GM18505 (cell line): ENCODE measurements around the gene HOTAIR.

Experiments used
- ATAC-seq: cut with Tn5 transposase; IDR thresholded peaks from one replicate; pipeline ENCODE4 v1.9.1; 2021; ENCODE audit not compliant: unreplicated experiment
- POLR2A ChIP-seq: IDR thresholded peaks from 4 replicates; pipeline ENCODE4 v1.6.1; 2011; ENCODE audit warnings: borderline replicate concordance; ENCODE audit not compliant: insufficient read depth, insufficient read length; ENCODE audit errors: extremely low read depth

Gene HOTAIR

DNA sequence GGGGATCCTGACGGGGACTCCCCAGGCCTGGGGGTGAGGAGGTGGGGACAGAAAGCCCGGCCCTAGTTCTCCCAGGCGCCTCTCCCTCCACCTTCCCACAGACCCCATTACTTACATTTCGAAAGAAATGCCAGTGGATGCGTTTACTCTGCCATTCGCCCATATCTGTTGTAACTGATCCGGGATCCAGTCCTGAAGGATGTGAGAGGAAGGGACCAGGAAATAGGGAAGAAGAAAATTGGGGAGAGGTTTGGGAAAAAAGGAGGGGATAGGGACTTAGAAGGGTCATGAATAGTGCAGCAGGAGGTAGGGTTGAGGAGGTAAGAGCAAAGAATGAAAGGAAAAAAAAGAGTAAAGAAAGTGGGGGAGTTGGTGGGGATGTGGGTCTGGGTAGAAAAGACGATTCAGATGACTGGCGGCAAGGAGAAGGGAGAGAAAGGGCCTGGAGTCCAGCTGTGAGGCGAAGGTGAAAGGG, 18.9 kb downstream of the HOTAIR start:
- no peak for ATAC-seq
- no peak for TF ChIP-seq POLR2A

DNA sequence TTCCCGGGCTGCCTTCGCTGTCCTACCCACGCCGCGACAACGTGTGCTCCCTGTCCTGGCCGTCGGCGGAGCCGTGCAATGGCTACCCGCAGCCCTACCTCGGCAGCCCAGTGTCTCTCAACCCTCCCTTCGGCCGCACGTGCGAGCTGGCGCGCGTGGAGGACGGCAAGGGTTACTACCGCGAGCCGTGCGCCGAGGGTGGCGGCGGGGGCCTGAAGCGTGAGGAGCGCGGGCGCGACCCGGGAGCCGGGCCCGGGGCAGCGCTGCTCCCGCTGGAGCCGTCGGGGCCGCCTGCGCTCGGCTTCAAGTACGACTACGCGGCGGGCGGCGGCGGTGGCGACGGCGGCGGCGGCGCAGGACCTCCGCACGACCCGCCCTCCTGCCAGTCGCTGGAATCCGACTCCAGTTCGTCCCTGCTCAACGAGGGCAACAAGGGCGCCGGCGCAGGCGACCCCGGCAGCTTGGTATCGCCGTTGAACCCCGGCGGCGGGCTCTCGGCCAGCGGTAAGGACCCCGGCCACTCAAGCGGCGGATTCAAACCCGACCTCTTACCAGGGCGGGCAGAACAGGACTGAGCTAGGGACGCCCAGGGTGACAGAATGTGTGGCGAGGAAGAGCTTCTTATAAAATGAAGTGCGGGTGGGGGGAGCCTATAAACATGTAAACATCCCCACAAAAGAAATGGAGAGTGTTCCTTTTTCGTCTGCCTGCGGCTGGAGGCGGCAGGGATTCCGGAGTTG, 19.5 kb downstream of the HOTAIR start:
- TF ChIP-seq POLR2A: no peak
- no peak for ATAC-seq

DNA sequence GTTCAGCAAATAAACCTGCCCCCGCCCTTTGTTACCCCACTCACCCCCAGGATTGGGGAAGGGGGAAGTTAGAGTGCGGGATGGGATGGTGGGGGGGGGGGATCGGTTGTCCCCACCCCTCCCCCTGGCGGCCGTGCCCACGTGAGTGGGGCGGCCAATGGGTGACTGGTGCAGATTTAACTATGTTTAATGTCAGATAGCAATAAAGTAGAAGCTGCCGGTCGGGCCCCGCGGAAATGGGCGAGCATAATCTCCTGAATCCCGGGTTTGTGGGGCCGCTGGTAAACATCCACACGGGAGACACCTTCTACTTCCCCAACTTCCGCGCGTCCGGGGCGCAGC, 20.1 kb downstream of the HOTAIR start, which contains the start of gene HOXC12:
HOXC12 (plus strand) TSS at position 210 of the 342 bp plus-strand sequence; CDS start at position 237, 27 bp downstream.
- ATAC-seq: no peak

DNA sequence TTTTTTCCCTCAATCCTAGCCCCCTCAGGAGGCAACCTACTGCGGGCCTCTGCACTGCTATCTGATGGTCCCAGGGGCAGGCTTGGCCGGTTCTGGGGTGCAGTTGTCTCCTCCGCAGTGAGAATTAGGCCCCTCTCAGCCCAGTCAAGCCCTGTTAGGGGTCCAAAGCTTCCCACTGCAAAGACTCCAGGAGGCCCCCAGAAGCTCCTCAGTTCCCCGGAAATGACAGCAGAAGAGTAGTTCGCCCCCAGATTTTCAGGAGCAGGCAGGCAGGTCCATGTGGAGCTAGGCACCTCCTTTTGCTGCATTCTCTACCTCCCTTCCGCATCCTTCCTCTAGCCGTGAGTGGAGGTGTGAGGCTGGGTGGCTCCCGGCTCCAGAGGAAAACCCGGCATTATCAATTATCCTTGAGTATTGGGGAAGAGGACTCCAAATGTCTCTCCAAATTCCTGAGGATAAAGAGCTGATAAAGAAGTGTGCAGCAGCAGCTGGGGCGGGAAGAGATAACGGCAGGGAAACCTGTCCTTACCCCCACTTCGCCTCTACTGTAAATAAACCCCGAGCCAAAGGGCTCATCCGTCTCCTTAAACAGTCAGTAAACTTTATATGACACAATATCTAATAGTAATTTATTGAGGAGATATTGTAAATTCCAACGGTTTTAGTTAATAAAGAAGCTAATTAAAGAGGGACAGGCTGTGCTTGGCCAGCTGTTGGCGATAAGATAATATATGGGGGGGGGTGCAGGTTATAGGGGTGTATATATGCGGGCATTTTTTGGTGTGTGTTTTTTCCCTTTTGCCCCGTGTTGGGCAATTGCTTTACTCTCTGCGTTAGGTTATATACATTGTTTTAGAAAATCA, 20.7 kb downstream of the HOTAIR start:
- no peak for TF ChIP-seq POLR2A
- no peak for ATAC-seq

More for the DNA sequence above, 20.1 kb downstream of the HOTAIR start, which contains the start of gene HOXC12:
- no peak for TF ChIP-seq POLR2A

DNA sequence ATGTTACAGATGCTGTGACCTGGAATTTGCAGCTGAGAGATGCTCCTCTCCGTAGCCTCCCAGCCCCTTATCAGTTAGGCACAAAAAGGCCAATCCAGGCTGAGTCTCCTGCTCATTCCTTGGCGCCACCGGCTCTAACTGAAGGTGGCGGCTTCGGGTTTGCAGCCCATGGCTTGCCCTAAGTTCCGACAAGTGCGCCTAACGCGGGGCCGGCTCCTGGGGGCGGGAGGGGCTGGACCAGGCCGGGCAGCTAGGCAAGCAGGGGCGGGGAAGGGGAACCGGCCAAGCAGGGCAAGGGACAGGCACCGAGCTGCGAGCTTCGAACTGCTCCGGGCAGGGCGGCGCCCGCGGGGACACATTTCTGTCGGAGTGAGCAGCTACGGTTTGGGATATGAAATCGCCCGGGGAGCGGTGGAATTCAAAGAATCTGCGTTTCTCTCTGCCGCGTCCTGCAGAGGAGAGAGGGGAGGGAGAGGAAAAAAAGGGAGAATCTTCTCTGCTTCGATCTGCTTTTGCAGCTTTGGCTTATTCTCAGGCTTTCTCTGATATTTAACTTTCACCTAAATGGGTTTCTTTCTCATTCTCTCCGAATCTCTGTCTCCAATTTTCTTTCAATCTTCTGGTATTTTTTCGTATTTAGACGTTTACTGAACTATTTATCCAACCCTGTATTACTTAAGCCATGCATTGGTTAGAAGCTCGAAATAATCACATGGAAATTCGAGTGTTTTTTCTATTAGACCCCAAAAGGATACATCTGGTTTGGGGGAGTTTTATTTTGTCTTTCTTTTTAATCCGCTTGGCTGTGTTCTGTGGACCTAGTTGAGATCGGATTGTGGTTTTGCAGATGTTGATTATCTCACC, 21.7 kb downstream of the HOTAIR start:
- no peak for TF ChIP-seq POLR2A
- no peak for ATAC-seq

DNA sequence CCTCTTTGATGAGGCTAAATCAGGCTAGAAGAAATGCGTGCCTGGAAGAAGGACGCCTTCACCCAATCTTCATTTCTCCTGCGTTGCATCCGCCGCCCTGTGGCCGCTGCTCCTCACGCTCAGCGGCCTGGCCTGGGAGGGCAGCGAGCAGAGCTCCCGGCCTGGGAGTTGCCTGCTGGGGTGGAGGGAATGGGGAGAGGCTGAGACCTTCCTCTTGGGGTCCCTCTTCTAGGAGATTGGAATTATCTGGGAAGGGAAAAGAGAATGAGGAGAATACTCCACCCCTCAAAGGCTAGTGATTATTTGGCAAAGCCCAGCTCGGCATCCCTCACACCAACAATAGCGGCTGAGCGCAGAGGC, 22.4 kb downstream of the HOTAIR start:
- ATAC-seq: no peak
- TF ChIP-seq POLR2A: no peak

DNA sequence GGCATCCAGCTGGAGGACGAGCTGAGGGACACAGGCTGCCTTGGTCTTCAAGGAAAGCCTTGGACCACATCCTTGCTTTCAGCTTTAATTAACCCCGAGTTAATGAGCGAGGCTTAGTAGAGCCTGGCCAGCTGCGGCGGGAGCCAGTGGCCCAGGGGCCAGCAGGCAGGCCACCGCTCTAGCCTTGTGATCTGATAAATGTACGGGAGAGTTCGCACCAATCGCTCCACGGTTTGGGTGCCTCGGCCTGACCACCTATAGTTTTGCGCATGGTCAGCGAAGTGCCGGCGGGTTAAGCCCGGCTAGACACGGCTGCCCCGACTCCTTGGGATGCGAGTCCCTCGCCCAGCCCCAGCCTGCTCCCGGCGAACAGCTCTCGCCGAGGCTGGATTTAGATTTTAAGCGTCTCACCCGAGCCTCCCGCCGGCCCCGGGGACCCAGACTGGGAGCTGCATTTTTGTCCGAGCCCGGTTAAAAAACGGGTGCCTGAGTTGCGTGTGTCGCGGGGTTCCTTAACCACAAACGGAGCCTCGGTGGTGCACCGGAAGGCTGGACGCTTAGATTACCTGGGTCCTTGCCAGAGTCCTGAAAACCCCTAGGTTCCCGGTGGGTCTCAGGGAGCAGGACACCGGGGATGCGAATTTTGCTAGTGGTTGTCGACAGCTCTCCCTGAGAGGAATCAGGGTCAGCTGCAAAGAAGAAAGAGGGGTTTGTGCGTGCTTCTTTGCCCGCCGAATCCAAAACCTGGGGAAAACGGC, 23.0 kb downstream of the HOTAIR start:
- no peak for ATAC-seq
- no peak for TF ChIP-seq POLR2A

DNA sequence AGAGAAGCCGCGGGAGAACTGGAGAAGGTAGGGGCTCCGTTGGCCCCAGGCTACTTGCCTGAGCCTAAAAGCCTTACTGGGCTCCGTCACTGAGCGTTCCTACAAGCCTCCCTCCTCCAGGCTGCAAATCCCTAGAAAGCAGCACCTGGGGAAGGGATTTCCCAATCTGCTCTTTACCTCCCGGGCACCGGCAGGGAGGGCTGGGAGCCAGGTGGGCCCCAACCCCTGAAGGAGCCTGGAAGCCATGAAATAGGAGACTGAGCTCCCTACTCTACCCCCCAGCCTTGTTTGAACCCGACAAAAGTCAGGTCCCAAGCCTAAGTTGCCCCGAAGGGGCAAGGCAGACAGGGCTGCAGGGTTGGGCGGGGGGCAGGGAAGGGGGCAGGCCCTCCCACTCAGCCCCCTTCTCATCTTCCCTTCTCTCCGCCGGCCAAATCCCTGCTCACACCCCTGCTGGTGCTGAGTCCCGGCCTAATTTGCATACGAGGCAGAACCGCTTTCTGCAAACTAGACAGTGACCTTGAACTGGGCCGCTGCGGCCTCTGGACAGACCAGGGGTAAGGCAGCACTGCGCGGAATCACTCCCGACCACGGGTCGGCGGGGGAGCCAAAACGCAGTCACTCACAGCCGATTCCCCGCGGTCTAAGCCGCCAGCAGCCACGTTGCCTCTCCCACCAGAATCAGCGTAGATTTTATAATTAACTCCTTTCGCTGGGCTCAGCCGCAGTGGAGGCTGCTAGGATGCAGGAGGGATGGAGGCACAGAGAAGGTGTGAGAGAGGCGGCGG, 23.8 kb downstream of the HOTAIR start:
- TF ChIP-seq POLR2A: no peak
- ATAC-seq: no peak

DNA sequence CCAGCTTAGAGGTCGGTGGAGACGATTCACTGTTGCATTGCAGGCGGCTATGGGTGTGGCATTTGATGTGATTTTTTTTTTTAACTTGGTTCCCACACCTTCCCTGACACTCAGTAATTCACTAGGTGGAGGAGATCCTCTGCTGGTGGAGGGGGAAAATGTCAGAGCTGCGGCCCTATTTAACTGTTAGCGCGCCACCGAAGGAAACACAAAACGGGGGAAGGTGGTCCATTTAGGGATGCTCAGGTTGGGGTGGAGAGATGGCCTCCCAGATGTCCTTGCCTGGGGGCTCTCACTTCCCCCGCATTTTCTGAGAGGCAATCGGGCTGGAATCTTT, 24.3 kb downstream of the HOTAIR start:
- TF ChIP-seq POLR2A: no peak
- ATAC-seq: no peak

DNA sequence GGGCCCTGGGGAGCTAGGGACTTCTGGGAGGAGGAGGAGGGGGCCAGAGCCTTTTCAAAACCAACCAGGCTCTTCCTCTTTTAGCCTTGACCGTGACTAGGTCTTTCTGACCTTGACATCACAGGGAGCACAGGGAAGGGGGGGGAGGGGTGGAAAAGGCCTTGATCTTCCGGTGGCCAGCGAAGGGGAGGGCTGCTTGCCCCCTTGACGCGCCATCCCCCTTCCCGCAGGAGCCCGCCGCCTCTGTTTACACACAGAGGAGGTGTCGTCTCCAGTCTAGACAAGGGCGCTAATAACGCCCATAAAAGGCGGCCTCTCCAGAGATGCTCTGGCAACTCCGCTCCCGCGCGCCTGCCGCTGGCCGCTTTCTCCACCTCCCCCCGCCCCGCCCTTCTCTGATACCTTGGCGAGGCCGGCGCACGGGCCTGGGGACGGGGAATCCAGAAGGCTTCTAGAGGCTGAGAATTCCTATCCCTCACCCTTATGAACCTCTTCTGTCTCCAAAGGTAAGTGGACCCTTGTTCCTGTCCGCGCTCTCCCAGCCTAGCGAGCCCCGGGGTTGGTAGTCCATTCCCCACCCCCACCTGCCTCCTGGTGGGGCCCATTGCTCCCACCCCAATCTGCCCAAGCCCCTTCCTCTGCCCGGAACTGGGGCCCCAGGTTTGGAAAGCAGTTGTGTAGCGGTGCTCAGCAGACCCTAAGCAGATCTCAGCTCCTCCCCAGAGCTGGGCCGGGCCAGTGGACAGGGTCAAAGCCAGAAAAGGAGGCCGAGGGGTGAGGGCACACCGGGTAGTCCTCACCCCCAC, 24.9 kb downstream of the HOTAIR start:
- TF ChIP-seq POLR2A: no peak
- ATAC-seq: no peak
